Left hindlimb (tissue), 1 donor: ENCODE results near the gene RABGAP1L.
"Not testable (repeated sequence)": the region's sequence is repeated elsewhere in the genome, so short reads cannot be mapped to it uniquely, and the experiment has no call there.

Experiments
- DNase-seq: peaks from one replicate; pipeline ENCODE4 v3.0.0-alpha.2; 2018

The RABGAP1L gene

DNA sequence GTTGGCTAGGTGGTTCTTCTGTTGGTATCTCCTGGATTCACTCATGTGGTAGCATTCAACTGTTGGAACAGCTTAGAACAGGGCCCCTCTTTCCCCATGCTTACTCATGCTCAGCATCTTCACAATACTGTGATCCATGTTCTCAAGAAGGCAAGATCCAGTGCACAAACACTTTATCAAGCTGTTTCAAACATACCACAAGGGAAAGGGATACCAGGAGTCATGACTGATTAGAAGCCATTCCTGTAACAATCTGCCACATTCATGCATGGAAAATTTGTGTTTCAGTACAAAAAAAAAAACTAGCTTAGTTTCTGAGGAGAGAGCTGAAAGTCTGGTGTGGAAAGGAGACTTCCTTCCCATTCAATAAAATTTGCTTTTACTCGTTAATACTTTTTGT, 670.7 kb downstream of the RABGAP1L start:
- no peak for DNase-seq

DNA sequence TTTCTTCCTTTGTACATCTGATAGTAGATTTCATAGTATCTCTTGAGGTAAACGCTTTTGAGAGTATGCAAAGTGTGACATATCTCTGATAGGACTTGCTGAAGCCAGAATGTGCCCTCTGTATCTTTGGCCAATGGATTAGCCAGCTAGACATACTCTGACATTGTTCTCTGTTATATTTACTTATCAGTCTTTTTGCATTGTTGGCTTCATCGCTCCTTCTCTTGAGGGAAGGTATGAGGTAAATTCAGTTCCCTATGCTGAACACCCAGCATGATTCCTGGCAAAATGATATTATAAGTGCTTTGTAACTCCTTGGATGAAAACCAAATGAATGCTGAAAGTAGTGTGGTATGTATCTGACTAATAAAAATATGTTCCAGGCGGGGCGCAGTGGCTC, 677.2 kb downstream of the RABGAP1L start:
- no peak for DNase-seq

DNA sequence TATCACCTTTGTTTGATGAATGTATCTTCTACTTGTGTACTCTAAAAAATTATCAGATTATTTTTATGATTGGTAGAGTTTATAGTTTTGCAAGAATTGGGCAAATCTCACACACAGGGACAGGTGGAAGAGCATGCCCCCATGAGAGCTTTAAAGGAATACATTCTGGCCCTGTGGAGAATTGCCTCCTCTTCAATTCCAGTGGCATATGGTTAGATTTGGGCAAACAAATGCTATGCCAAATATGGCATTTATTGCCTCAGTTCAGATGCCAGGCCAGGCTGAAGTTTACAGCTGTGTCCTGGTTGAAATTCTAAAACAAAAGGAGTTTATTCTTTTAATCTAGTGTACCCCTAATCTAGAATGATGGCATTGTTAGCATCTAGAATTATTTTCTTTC, 678.1 kb downstream of the RABGAP1L start:
- no peak for DNase-seq

DNA sequence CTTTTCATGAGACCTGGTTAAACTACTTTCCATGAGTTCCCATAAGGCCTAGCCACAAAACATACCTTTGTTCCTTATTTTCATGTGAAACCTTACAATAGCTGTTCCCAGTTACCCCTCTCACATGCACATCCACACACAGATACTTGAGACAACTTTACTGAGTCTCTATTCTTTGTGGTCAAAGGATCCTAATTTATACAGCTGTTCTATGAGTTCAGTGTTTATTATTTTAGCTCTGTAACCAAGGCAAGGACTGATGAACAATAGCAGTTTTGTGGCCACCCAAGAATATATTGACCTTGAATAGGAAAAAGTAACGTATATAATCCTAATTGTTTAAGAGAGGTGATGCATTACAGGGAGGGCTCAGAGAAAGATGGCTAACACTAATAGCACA, 679.9 kb downstream of the RABGAP1L start:
- DNase-seq: no peak

DNA sequence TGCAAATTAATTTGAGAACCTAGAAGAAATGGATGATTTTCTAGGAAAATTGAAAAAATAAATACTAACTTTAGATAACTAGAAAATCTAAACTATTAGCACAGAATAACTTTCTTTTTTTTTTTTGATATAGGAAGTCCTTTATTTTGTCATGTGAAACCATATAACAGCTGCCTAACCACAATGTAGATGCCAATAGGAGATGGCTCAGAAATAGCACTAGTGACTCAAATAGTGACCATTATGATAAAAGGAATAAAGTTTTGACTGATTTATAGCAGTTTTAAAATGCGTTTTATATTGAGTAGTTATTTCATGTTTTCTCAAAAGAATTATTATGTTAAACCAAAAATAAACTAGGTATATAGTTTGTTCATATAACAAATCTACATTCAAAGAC, 682.4 kb downstream of the RABGAP1L start:
- no peak for DNase-seq

DNA sequence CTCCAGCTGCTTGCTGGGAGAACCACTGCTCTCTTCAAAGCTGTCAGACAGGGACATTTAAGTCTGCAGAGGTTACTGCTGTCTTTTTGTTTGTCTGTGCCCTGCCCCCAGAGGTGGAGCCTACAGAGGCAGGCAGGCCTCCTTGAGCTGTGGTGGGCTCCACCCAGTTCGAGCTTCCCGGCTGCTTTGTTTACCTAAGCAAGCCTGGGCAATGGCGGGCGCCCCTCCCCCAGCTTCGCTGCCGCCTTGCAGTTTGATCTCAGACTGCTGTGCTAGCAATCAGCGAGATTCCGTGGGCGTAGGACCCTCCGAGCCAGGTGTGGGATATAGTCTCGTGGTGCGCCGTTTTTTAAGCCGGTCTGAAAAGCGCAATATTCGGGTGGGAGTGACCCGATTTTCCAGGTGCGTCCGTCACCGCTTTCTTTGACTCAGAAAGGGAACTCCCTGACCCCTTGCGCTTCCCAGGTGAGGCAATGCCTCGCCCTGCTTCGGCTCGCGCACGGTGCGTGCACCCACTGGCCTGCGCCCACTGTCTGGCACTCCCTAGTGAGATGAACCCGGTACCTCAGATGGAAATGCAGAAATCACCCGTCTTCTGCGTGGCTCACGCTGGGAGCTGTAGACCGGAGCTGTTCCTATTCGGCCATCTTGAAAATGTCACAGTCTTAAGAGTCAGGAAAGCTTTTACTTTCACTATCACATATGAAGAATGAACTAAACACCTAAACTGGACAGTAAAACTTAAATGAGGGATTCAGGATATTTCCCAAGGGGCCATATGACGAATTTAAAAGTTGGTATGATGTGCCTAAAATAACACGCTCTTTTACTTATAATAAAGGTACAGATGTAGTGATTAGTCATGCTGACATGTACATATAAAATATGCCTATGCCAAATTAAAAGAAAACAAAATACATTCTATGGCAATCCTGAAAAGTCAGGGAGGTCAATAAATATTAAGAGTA, 689.6 kb downstream of the RABGAP1L start:
- not testable (repeated sequence) for DNase-seq

DNA sequence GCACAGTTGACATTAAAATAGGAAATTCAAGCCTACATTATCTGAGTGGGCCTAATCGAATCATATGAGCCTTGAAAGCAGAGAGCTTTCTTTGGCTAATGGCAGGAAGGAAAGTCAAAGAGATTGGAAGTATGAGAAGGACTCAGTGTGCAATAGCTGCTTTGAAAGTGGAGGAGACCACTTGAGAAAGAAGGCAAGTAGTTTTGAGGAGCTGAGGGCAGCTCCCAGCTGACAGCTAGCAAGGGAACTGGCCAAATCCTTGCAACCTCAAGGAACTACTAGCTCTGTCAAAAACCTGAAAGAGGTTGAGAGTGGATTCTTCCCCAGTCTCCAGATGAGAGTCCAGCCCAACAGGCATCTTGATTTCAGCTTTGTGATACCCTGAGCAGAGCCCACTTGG, 691.4 kb downstream of the RABGAP1L start:
- DNase-seq: no peak

DNA sequence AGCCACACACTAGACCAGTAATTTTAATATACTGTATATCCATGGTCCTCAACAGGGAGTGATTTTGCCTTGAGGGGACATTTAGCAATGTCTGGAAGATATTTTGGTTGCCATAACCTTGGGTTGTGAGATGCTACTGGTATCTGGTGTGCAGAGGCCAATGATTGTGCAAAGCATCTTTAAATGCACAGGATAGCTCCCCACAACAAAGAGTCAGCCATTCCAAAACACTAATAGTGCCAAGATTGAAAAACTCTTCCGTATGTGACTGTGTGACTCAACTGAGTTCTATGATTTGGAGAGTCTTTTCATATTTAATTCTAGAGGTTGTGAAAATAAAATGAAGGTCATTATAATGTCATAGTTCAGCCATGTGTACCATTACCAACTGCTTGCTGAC, 699.0 kb downstream of the RABGAP1L start:
- no peak for DNase-seq

DNA sequence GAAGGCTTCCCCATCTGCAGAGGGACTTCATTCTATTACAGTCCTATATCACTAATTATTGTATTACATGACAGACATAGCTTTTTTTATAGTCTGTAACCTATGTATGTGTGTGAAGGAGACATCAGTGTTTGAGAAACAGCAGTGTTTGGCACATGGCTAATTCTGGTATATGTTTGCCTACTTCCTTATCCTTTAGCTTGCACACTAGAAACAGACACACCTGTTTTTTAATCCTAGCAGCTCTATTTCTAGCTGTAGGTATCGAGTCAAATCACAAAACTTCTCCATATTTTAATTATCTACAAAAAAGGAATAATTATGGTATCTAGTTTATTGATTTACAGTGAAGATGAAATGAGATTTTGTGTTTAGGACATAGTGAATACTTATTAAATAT, 711.0 kb downstream of the RABGAP1L start:
- DNase-seq: no peak

DNA sequence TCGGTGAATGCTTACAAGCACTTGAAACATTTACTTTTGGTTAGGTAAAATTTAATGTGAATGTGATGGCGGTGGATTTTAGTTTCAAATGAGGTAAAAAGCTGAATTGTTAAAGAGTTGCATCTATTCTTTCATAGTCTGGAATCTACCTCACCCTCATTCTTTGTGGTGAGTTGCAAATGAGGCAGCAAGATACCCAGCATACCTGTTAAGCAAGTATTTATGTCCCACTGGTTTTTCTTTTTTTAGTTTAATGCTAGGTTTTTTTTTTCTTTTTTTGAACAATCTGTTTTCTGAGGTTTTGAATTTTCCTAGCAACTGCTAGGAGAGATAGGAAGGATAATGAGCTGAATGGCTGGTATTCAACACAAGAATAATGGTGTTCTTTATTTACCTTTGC, 712.6 kb downstream of the RABGAP1L start:
- DNase-seq: no peak

DNA sequence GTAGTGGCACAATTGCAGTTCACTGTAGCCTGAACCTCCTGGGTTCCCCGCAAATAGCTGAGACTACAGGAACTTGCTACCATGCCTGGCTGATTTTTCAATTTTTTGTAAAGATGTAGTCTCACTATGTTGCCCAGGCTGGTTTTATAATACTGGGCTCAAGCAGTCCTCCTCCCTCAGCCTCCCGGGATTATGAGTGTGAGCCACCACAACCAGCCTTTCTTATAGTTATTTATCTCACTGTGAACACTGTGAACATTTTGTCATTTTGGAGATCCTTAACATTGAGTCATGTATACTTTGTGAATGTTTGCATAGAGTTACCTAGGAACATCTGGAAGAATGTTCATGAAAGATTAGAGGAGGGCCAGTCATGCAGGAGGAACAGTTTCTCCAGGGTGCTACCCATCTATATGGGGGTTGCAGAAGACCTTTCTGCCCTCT, 713.3 kb downstream of the RABGAP1L start:
- no peak for DNase-seq

DNA sequence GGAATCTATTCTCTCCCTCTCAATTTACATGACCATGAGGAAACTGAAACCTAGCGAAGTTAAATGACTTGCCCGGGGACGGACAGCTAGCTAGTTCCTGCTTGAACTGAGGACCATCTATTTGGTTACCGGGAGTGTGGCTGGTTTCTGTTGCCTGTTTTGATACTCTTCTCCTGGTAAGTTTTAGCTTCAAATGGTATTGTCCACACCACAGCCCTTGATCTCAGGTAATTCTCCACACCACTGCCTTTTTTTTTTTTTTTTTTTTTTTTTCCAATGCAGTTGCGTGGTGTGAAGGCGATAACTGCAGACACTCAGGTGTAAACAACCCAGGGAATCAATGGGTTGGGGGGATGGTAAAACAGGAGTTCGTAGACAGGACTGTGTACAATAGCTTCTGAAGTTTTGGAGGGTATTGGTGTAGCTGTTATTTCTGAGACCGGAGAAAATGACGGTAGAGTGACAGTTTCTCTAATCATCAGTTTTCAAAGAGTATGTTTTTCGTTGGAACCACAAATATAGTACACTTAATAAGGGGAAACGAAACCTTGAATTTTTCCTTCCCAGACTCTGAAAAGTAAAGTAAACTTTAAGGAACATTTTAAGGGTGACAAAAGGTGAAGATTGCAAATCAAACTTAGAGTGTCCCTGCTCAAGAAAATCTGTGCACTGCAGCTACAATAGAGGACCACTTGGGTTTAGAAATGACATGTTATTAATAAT, 715.2 kb downstream of the RABGAP1L start:
- no peak for DNase-seq

DNA sequence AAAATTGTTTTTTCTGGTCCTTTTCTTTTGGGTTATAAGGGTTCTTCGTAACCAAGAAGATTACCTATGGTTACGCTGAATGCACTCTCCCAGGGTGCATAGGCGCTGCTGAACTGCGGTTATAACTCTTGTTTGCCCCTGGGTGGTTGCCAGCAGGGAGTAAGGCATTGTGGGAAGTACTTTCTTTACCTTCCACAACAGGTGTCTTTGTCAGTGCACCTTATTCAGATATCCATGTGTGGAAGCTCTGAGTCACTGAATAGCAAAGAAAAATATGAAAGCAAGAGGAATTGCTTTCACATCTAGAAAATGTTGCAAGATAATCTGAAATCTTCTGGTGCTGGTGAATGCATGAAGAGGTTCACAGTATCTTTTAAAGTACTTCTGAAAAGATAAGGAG, 716.0 kb downstream of the RABGAP1L start:
- no peak for DNase-seq

DNA sequence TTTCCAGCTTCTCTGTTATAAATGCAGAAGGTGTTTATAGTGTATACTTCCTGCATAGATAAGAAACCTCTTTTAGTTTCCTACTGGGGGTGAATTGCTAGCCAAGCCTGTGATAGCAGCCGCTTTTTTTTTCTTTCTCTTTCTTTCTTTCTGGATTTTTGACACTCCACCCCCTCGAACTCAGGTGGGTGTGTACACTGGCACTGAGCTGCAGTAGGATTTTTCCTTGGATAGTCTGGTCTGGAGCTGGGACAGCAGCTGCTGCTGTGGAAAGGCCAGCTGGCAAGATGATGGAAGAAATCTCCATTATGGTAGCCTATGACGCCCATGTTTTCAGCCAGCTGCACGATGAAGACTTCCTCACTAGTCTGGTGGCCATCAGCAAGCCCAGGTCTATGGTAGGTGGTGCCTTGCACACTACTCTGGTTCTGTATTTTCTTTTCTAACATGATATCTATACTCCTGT, 717.9 kb downstream of the RABGAP1L start:
- no peak for DNase-seq

DNA sequence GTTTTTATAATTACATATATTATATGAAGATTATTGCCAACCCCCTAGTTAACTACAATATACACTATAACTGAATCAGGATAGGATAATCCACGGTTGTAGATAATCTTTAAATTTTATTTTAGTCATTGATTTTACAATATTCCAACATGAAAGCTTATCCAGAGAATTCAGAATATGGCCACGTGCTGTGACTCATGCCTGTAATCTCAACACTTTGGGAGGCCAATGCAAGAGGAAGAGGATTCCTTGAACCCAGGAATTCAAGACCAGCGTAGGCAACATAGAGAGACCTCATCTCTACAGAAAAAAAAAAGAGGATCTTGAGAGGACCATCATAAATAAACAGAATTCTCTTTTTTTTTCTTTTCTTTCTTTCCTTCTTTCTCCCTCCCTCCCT, 720.9 kb downstream of the RABGAP1L start:
- no peak for DNase-seq

DNA sequence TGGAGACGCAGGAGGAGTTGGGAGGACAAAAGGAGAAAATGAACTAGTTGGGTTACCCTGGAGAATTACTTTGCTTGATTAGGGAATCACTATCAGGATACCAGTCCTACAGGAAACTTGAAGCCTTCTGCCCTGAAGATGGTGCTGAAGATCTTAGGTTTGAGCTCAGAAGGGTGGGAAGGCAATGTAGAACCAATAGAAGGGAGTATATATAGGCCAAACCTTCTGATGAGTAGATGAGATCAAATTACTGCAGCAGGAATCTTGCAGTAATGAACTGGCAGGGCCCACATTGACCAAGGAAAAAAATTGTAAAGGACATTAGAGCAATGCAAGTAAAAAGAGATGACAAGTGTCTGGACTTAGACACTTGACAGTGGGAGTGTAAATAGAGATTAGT, 724.1 kb downstream of the RABGAP1L start:
- DNase-seq: no peak

DNA sequence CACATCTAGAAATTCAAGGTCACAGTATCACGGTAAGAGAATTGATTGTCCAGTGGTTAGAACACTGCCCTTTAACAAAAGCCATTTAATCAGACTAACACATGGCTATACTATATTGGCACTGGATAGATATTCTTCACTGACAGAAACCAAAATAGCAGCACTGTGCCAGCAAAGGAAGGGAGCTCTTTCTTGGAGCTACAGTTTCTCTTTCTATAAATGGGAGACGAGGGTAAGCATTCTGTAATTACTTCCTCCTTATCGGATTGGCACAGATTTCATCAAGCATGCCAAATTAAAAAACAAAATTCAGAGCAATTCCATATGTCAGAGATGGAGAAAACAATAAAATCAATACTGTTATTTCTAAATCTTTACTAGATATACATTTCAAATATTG, 724.7 kb downstream of the RABGAP1L start:
- no peak for DNase-seq

DNA sequence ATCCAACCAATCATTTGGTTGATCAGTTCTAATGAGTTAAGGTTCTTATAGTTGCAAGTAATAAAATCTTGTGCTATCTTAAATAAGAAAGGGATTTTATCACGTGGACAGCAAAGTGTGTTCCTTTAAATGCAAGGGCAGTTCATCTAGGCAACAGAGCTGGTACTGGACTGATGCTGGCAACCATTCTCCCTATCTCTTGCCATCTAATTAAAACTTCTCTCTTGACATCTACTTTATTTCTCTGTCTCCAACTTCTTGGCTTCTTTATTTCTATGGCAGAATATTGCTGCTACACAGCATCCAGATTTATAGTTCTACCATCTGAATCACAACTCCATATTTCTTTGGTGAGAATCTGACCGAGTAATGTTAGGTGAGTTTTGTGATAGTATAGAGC, 725.2 kb downstream of the RABGAP1L start:
- no peak for DNase-seq

DNA sequence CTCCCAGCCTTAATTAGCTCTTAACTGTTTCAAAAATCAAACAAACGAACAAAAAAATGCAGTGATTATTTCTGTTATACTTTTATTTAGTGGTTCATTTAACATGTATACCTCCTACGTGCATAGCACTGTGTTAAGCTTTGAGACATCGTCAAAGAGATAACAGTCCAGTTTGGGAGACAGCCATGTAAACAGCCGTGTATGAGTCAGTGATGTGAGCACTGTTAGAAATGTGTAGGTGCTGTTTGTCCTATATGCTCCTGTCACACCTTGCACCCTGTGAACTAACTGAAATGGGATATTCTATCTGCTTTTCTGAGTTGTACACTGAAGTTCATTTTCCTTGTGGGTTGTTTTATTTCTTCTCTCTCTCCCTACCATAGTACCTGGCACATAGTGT, 730.7 kb downstream of the RABGAP1L start:
- DNase-seq: no peak

DNA sequence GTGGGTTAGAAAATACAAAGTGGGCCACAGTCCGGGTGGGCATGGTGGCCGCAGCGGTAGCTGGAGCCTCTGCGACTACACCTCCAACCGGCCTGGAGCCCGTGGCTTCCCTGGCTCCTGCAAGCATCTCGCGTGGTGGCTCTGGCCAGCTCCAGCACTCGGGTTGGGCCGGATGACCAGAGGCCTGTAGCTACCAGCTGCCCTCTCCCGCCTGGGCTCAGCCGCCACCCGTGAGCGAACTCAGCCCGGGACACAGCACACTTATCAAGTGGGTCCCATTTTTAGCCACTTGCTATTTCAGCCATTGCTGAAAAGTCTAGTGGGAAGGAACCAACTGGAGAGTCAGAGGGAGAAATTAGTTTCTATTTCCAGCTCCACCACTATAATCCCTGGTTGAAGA, 732.7 kb downstream of the RABGAP1L start:
- DNase-seq: no peak

DNA sequence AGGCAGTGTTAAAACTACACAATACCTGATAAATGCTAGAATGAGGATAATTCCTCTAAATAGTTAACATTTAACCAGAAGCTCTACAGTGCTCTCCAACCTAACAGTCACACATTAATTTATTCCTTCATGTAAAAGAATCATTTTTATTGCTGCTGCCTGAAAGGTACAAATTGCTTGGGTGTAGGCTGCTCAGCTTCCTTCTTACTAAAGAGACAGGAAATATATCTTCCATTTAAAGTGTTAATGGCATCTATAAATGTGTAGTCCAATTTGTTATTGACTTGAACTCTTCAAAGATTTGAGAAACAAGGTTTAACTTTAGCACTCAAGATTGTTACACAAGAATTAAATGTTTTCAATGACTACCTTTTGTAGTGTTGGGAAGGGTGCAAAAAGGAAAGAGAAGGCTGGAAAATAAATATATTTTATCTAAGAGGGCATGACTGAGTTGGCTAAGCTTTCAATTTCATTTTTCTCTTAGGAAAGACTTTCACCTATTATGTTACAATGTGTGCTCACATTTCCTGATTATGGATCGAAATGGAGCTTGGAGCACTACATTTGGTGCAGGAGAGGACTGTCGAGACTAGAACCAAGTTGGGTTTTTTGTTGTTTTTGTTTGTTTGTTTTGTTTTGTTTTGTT, 734.9 kb downstream of the RABGAP1L start:
- DNase-seq: no peak

DNA sequence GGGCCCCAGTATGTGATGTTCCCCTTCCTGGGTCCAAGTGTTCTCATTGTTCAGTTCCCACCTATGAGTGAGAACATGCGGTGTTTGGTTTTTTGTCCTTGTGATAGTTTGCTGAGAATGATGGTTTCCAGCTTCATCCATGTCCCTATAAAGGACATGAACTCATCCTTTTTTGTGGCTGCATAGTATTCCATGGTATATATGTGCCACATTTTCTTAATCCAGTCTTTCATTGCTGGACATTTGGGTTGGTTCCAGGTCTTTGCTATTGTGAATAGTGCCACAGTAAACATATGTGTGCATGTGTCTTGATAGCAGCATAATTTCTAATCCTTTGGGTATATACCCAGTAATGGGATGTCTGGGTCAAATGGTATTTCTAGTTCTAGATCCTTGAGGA, 736.3 kb downstream of the RABGAP1L start:
- not testable (repeated sequence) for DNase-seq

DNA sequence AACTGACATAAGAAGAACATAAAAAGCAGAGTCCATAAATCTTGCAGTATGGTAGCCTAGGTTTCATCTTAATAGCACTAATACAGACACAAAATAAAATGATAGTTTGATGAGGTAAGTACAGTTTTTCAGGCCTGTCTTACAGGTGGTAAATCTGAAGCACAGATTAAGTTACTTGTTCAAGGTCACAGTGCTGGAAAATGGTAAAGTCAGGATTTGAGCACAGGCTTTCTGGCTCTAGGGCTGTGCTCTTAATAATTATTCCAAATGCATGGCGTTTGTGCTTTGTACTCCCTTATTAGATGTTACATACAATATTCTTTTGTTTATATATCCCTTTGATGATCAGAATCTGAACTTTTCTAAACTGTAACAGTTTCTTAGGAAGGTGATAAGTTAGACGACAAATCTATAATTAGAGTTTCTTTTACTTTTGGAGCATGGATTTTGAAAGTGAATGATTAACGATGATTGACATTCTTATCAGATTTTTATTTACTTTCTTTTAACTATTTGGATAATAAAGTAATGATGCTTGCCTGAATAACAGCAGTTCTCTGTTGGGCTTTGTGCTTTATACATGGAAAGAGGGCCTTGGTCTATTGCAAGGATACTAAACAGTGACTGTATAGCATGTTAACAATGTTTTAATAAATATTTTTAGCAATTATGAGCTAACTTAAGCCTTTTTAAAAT, 738.9 kb downstream of the RABGAP1L start:
- no peak for DNase-seq
